ENCODE data around the gene P2RX7.

Gene P2RX7

DNA sequence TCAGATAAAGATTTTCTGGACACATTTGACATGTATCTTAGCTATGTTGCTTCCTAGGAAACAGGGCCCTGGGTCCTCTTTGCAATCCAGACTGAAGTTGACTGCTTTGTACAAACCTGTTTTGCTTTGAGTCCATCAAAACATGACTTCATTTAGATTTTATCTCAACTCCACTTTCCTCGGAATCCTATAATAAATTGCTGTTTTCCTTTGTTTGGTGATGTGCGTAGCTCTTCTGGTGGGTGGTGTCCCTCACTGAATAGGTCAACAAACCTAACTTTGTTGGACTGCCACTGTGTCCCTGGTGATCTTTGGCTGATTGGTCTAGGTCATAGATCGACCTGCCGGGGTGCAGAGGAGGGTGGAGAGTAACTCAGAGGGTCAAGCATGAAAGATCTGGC lies 735 bp upstream of the P2RX7 start:
- no peak for TF ChIP-seq CTCF (IDR thresholded peaks at IDR 0.05; ENCODE audit: control insufficient read depth, extremely low read depth, insufficient read depth)
- DNase-seq (ENCODE audit: low read depth): no peak
- H3K4me3 ChIP-seq (ENCODE audit: low read depth, low read length): no peak overlapping the region

GRCh38 chr12:121133838-121134237 lies 1.2 kb downstream of the P2RX7 start:
- DNase-seq (ENCODE audit: low read depth): no peak
- no peak overlapping the region for H3K4me3 ChIP-seq (ENCODE audit: low read depth, low read length)
- no peak for TF ChIP-seq CTCF (IDR thresholded peaks at IDR 0.05; ENCODE audit: control insufficient read depth, extremely low read depth, insufficient read depth)

GRCh38 chr12:121135320-121135719 lies 2.6 kb downstream of the P2RX7 start:
- DNase-seq (ENCODE audit: low read depth): no peak
- no peak overlapping the region for H3K4me3 ChIP-seq (ENCODE audit: low read depth, low read length)
- no peak for TF ChIP-seq CTCF (IDR thresholded peaks at IDR 0.05; ENCODE audit: control insufficient read depth, extremely low read depth, insufficient read depth)

- no peak overlapping the region for H3K4me3 ChIP-seq (ENCODE audit: low read depth, low read length)
- TF ChIP-seq CTCF (IDR thresholded peaks at IDR 0.05; ENCODE audit: control insufficient read depth, extremely low read depth, insufficient read depth): no peak
- DNase-seq (ENCODE audit: low read depth): no peak
Measured at GRCh38 chr12:121137512-121137911, 4.8 kb downstream of the P2RX7 start.

DNA sequence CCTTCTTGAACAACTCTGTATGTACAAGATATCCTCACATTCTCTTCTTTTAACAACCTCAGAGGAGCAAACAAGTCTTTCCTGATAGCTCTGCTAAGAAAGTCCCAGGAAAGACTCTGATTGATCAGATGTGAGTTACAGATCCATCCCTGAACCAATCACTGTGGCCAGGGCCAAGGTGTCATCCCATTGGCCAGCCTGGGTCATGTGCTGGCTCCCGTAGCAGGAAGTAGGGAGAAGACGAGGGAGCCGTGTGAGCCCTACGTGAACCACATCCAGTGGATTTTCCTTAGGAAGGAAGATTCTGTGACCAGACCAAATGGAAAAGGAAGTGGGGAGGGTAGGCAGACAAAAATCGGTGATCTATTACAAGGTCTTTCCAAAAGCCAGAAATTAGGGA lies 5.6 kb downstream of the P2RX7 start:
- DNase-seq (ENCODE audit: low read depth): no peak
- H3K4me3 ChIP-seq (ENCODE audit: low read depth, low read length): no peak overlapping the region
- TF ChIP-seq CTCF (IDR thresholded peaks at IDR 0.05; ENCODE audit: control insufficient read depth, extremely low read depth, insufficient read depth): no peak

GRCh38 chr12:121139286-121139685 lies 6.6 kb downstream of the P2RX7 start:
- TF ChIP-seq CTCF (IDR thresholded peaks at IDR 0.05; ENCODE audit: control insufficient read depth, extremely low read depth, insufficient read depth): no peak
- no peak for DNase-seq (ENCODE audit: low read depth)
- H3K4me3 ChIP-seq (ENCODE audit: low read depth, low read length): no peak overlapping the region

- H3K4me3 ChIP-seq (ENCODE audit: low read depth, low read length): no peak overlapping the region
- TF ChIP-seq CTCF (IDR thresholded peaks at IDR 0.05; ENCODE audit: control insufficient read depth, extremely low read depth, insufficient read depth): no peak
- DNase-seq (ENCODE audit: low read depth): no peak
Measured at GRCh38 chr12:121142171-121142950, 9.7 kb downstream of the P2RX7 start.
